Non-pigmented ciliary epithelial cell (primary cell): Measurements from ENCODE around the gene RABGEF1.
"Not testable (repeated sequence)": the region's sequence is repeated elsewhere in the genome, so short reads cannot be mapped to it uniquely, and the experiment has no call there.

Experiments
- DNase-seq: peaks from one replicate; pipeline ENCODE4 v3.0.0-alpha.2; 2010; ENCODE audit warnings: low read depth

Gene RABGEF1

DNA sequence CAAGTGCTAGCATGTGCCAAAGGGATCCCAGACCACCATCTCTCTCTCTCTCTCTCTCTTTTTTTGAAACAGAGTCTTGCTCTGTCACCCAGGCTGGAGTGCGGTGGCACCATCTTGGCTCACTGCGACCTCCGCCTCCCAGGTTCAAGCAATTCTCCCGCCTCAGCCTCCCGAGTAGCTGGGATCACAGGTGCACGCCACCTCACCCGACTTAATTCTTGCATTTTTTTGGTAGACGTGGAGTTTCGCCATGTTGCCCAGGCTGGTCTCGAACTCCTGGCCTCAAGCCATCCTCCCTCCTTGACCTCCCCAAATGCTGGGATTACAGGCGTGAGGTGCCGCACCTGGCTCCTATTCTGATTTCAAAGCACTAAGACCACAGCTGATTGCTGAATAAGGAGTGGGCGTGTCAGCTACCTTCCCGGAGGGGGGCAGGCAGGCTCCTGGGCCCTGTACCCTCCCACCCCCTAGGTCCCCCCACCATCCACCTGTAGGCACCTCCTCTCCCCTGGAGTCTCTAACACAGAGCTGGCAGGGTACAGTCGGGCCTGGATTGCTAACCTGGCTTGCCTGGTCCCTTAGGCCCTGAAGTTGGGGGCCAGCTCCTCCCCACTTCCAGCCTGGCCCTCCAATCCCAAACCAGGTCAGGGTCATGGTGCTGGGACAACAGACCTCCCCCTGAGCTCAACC is 74.8 kb downstream of the RABGEF1 start:
- not testable (repeated sequence) for DNase-seq

DNA sequence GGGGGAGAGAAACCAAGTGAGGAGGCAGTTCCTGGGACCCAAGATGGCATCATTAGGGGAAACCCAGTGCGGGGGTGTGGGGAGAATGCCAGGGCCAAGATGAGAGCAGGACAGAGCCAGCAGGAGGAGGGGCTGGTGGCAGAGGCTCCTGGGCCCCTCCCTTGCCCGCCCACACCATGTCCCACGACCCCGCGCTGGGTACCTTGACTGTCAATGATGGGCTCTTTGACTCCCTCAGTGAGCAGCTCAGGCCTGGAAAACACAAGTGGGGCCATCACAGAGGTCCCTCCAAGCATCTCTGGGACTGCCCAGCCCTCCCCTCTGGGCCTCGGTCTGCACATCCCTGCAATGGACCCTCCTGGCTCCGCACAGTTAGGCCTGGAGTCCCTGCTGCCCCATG is 75.4 kb downstream of the RABGEF1 start:
- DNase-seq: no peak

DNA sequence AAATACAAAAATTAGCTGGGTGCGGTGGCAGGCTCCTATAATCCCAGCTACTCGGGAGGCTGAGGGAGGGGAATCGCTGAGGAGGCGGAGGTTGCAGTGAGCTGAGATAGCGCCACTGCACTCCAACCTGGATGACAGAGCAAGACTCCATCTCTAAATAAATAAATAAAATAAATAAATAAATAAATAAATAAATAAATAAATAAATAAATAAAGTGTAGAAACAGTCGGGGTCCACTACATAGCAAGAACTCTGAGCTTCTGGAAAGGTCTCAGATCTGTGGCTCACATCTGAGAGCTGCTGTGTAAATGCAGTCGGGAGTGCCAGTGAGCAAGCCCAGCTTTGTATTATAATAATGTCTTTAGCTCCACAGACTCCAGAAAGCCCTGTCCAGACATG is 76.1 kb downstream of the RABGEF1 start:
- not testable (repeated sequence) for DNase-seq

DNA sequence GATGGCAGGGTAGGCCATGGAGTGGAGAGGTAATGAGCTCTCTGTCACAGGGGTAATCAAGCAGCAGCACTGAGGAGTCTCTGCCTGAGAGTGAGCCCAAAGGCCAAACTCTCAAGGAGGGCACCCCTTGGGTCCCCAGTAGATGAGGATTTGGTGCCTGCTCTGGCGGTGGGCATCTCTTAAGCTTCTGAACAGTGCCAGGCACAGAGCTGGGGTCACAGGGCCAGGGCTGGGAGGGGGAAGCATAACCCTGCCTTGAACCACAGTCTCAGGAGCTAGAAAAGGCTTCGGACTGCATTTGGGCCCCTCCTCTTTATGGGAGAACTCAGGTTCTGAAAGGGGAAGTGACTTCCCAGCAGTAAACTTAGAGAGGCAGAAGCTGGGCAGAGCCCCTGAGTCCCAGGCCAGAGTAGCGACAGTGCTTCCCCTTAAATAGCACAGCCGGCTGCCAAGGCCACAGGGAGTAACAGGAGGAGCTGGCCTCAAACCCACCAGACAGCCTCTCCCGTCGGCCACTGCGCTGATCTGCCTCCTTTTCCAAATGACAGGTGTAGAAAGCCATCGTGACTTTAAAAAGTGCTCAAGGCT is 76.8 kb downstream of the RABGEF1 start:
- not testable (repeated sequence) for DNase-seq

DNA sequence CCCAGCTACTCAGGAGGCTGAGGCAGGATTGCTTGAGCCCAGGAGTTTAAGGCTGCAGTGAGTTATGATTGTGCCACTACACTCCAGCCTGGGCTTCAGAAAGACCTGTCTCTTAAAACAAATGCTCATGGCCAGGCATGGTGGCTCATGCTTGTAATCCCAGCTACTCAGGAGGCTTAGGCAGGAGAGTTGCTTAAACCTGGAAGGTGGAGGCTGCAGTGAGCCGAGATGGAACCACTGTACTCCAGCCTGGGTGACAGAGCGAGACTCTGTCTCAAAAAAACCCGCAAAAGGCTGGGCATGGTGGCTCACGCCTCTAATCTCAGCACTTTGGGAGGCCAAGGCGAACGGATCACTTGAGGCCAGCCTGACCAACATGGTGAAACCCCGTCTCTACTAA is 77.4 kb downstream of the RABGEF1 start:
- not testable (repeated sequence) for DNase-seq

DNA sequence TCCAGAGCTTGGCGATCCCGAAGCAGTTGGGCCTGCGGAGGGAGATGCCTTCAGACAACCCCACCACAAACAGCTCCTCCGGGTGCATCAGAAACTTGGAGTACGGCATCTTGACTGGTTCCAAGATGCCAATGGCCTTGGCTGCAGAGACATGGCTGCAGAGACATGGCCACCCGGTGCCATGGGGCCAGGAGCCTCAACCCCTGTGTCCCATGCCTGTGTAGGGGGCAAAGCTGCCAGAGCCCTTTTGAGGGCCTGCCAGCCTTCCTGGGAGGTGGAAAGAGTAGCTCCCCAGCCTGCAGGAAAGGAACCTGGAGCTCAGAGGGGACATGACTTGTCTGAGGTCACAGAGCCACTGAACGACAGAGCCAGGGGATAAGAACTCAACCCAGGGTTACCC is 83.5 kb downstream of the RABGEF1 start:
- DNase-seq: no peak

DNA sequence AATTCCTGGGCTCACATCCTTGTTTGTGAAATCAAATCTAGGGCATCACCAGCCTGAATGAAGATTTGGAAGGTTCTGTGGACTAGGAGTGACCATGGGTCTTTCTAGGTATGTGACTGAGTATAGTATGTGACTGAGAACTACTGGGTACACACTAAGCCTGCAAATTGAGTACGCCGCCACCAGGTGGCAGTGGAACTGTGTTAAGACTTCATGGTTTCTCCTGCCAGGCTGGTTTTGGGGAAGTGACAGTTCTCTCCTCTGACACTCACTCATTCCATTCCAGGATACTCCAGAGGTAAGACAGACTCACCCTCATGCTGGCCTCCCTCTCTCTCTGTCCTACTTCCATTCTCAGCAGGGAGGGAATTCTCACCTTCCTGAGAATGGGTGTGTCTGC is 85.0 kb downstream of the RABGEF1 start:
- not testable (repeated sequence) for DNase-seq

DNA sequence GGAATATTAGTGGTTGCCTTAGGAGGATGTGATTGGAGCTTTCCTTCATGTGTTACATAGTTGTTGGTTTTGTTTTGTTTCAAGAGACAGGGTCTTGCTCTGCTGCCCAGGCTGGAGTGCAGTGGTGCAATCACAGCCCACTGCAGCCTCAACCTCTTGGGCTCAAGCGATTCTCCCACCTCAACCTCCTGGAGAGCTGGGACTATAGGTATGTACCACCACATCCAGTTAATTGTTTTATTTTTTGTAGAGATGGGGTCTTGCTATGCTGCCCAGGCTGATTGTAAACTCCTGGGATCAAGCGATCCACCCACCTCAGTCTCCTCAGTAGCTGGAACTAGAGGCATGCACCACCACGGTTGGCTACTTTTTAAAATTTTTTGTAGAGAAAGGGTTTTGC is 86.1 kb downstream of the RABGEF1 start:
- DNase-seq: no peak

DNA sequence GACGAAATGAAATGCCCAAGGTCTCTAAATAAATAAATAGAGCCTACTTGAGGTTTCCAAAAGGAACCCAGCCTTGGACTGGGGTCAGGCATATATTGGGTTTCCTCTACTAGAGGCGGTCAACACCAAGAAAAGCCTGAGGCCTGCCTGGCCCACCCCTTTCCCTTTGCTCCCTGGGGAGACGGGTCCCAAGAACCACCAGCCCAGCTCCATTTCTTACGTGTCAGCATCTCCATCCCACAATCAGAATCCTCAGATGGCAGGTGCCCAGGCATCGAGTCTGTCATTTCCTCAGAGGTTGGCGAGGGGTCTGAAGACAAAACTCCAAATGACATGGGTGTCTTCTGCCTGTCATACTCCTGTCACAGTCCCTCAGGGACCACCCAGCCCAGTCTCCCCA is 90.4 kb downstream of the RABGEF1 start:
- not testable (repeated sequence) for DNase-seq

DNA sequence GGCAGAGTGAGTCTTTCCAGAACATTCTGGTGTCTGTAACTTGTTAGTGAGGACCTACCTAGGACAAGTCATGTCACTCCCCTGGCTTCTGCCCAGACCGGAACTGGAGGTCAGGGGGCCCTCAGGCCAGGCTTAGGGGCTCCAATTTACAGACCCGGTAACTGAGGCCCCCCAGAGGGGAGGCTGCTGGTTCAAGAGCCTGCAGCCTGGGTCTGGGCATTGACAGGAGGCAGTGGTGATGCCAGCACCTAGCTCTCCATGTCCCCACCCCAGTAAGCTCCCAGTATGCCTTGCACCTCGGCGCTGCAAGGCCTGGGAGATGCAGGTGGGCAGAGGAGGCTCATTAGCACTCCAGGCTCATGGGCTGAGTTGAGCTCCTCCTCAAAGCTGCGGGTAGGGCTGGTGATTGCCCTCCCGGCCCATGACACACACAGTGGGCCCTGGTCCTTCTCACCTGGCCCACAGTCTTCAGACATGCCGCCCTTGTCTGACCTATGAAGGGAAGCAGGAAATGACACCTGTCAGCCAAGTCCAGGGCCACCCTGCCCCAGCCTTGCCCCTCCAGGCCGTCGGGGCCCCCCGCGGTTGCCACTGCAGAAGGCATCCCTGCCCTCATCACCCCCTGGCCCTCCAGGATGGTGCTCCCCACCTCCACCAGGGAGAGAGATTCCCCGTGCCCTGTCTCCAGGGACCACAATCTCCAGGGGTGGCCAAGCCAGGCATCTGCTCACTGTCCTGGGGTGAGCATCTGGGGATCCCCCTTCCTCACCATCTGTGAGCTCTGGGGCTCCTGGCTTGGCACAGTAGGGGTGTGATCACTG is 92.2 kb downstream of the RABGEF1 start:
- DNase-seq: no peak

DNA sequence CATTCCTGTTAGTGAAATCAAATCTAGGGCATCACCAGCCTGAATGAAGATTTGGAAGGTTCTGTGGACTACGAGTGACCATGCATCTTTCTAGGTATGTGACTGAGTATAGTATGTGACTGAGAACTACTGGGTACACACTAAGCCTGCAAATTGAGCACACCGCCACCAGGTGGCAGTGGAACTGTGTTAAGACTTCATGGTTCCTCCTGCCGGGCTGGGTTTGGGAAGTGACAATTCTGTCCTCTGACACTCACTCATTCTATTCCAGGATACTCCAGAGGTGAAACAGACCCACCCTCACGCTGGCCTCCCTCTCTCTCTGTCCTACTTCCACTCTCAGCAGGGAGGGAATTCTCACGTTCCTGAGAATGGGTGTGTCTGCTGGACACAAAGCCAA is 96.5 kb downstream of the RABGEF1 start:
- no peak for DNase-seq

DNA sequence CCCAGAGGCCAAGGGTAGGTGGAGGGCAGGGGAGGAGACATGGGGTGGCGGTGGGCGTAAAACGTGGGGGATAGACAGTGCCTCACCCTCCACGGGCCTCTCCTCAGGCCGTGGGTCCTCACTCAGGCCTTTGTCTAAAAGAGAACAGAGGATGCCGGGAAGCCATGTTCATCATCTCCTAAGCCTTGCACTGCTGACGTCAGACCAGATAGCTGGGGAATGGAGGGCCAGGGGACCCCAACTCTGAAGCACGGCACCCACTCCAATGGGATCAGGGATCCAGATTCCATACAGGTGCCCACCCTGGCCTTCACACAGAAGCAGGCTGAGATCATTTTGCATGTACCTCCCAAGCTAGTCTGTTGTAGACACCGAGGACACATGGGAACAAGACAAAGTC is 97.1 kb downstream of the RABGEF1 start:
- no peak for DNase-seq

DNA sequence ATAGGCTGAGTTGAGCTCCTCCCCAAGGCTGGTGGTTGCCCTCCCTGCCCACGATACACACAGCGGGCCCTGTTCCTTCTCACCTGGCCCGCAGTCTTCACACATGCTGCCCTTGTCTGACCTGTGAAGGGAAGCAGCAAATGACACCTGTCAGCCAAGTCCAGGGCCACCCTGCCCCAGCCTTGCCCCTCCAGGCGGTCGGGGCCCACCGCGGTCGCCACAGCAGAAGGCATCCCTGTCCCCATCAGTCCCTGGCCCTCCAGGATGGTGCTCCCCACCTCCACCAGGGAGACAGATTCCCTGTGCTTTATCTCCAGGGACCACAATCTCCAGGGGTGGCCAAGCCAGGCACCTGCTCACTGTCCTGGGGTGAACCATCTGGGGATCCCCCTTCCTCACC is 99.3 kb downstream of the RABGEF1 start:
- no peak for DNase-seq

DNA sequence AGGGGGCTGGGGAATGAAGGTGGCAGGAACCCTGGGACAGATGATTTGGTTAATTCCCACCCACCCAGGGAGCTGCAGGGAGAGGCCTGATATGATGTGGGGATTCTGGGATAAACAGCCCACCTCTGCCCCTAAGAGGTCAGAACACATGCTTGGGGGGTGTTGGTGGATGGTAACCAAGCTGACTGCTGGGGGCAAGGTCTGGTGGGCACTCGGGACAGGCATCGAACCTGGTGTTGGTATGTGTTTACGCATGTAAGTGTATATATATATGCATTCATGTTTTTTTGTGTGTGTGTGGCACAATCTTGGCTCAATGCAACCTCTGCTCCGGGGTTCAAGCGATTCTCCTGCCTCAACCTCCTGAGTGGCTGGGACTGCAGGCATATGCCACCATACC is 99.8 kb downstream of the RABGEF1 start:
- DNase-seq: no peak

DNA sequence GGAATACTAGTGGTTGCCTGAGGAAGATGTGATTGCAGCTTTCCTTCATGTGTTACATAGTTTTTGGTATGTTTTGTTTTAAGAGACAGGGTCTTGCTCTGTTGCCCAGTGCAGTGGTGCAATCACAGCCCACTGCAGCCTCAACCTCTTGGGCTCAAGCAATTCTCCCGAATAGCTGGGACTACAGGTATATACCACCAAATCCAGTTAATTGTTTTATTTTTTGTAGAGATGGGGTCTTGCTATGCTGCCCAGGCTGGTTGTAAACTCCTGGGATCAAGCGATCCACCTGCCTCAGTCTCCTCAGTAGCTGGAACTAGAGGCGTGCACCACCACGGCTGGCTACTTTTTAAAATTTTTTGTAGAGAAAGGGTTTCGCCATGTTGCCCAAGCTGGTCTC is 101.4 kb downstream of the RABGEF1 start:
- no peak for DNase-seq

DNA sequence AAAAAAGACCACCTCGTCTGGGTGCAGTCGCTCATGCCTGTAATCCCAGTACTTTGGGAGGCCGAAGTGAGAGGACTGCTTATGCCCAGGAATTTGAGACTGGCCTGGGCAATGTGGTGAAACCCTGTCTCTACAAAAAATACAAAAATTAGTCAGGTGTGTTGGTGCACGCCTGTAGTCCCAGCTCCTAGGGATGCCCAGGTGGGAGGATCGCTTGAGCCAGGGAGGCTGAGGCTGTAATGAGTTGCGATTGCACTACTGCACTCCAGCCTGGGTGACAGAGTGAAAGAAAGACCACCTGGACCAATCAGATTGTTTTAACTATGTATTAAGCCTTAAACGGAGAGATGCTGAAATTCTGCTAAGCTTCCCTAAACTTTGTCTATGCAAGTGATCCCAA is 103.0 kb downstream of the RABGEF1 start:
- not testable (repeated sequence) for DNase-seq

DNA sequence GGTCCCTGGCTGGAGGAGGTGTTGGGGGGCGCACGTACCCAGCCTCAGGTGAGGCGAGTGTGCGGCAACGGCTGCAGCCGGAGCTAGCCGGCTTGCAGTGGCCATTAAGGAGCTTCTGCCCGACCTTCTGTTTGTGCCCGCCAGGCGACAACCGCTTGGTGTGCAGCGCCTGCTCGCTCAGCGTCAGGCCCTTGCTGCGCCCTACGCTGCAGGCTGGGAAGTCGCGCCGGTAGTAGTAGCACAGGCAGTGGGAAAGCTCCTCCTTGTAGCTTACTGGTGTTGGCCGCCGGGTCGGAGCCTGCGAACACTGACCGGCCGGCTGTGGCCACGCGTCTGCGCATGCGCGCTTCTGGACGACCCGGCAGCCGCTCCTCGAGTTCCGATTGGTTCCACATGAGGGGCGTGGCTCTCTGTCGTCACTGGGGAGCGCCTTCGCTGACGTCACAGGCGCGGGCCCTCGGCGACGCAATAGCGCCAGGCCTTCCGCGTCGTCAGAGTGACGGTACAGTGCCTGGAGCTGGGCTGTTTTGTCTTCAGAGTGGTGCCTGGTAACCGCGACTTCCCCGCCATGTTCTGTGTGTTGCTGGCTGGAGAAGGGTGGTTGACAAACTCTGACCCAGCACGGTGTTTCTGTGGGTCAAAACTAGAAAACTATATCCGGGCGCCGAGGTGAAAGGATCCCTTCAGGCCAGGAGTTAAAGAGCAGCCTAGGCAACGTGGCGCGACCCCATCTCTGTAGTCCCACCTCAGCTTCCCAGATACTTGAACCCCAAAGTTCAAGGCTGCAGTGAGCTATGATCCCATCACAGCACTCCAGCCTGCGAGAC is 104.2 kb downstream of the RABGEF1 start:
- peak; percentile 84 for DNase-seq

DNA sequence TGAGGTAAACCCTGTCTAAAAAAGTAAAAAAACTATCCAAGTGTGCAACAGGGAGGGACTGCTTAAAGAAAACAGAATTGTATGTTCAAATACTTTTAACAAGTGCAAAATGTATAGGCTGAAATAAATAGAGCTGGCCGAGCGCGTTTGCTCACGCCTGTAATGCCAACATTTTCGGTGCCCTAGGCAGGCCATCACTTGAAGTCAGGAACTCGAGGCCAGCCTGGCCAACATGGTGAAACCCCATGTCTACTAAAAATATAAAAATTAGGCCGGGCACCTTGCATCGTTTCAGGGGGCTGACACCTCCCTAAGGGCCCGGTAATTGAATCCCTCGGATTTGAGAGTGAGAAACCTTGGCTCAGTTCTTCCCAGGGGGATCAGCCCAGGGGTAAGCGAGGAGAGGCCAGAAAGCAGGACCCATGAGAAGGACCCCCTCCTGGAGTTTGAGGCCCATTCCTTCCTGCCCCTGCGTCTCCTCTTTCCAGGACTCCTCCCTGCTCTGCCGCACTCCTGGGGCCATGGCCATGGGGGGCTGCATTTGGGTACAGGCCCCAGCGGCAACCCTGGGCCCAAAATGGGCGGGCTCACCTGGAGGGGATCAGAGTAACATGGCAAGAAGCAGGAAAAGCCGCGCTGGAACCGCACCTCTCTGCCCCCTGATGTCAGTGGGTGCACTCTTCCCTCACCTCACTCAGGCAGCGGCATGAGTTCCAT is 105.0 kb downstream of the RABGEF1 start:
- no peak for DNase-seq

DNA sequence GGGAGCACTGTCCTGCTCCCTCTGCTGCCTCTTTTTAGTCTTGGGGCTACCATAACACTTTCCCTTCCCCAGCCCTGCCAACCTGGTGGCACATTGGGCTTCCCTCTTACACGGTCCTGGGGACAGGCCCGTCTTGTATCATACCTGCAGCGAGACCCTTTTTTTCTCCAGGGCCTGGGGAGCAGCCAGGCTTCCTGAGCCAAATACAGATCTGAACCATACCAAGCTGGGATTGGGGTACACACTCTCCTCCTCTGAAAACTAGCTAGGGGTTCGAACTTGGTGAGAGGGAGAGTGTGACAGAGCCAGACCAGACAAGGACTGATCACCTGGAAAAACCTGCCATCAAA is 105.5 kb downstream of the RABGEF1 start:
- DNase-seq: not testable (repeated sequence)

DNA sequence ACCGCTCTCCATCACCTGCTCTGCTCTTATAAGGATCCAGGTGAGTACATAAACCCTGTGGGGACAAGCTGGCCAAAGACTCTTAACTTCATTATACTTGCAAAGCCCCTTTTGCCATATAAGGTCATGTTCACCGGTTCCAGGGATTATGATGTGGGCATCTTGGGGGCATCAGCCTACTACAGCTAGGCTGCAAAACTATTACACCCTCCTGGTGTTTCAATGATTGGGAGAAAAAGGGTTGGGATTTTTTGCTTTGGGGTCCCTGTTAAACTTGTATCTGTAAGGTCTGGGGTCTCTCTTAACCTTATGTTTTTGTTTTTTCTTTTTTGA is 107.0 kb downstream of the RABGEF1 start:
- DNase-seq: not testable (repeated sequence)

DNA sequence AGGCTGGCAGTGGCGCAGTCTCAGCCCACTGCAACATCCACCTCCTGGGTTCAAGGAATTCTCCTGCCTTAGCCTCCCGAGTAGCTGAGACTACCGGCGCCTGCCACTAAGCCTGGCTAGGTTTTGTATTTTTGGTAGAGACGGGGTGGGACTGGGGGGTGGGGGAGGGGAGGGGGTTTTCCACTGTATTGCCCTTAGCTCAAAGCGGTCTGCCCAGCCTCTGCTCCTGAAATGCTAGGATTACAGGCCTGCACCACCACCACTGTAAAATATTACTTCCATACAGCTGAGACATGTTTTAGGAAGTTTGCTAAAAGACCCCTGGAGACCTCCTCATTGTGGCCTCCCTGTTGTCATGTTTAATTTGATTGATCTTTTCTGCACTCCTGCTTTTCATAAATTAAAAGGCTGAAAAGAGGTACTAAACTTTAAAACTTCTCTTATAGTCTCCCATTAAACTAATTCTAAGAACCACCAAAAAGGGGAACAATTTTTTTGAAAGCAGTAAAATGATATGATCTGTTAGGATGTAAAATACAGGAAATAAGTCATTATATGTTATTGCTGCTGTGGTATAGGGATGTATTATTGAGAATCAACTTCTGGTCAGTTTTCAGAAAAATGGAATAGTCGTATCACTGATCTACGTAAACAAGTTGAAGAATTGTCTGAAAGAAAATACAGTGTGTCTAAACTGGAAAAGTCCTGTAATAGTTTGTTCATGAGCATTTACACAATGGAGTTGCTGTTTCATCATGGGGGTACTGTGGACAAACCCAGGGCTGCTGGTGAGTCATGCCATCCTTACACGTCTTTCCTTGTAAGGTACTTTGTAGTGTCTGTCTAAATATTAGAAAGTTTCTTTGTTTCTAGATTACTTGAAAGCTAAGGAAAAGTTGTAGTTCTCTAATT is 107.6 kb downstream of the RABGEF1 start:
- DNase-seq: peak; percentile 58
